Sigmoid colon (tissue), 7 donors: ENCODE measurements around the gene HSPA1A. TPM values are rescaled to one million over a fixed set of nuclear protein-coding genes. Genes with fewer than 3 reads are reported as not detected.

ENCODE experiments used
- DNase-seq: peaks from one replicate; pipeline ENCODE4 v3.0.0-alpha.2; 2019
- H3K27ac ChIP-seq, 4 donors: fragments of 200-600 bp; sonication (generic); one replicate each; pipeline ENCODE4 v1.5.1; 2016 to 2019; ENCODE audit warnings: mild to moderate bottlenecking in 1 of 4
- H3K27me3 ChIP-seq, 3 donors: fragments of 200-600 bp; sonication (generic); one replicate each; pipeline ENCODE4 v1.5.1; 2019; ENCODE audit warnings: mild to moderate bottlenecking in 1 of 3
- H3K36me3 ChIP-seq, 4 donors: fragments of 200-600 bp; sonication (generic); one replicate each; pipeline ENCODE4 v1.5.1; 2016 to 2019
- H3K4me1 ChIP-seq, 4 donors: fragments of 200-600 bp; sonication (generic); one replicate each; pipeline ENCODE4 v1.5.1; 2017 to 2019
- H3K4me3 ChIP-seq, 4 donors: fragments of 200-600 bp; sonication (generic); one replicate each; pipeline ENCODE4 v1.5.1; 2017 to 2019; ENCODE audit warnings: mild to moderate bottlenecking in 2 of 4, moderate library complexity in 1 of 4
- H3K9me3 ChIP-seq, 4 donors: fragments of 200-600 bp in 3 of 4; sonication (generic) in 3 of 4; one replicate each; pipeline versions ENCODE4 v1.5.1 to v1.6.1; 2013 to 2019
- CTCF ChIP-seq, 4 experiments: fragments of 450-650 bp in 3 of 4; fragments of 200-600 bp in 1 of 4; IDR thresholded peaks; one replicate each; pipeline ENCODE4 v1.5.1; 2016 to 2019; ENCODE audit warnings: antibody characterized with exemption in 4 of 4, mild to moderate bottlenecking in 3 of 4, moderate library complexity in 2 of 4
- EP300 ChIP-seq, 4 donors: sonication (generic); formaldehyde crosslinking; IDR thresholded peaks; one replicate each; pipeline ENCODE4 v1.6.1; 2017; ENCODE audit warnings: antibody characterized with exemption in 4 of 4
- POLR2A ChIP-seq, 2 donors: fragments of 450-650 bp; IDR thresholded peaks; one replicate each; pipeline ENCODE4 v1.6.1; 2016; ENCODE audit warnings: antibody characterized with exemption in 2 of 2, mild to moderate bottlenecking in 2 of 2, moderate library complexity in 2 of 2
- POLR2AphosphoS5 ChIP-seq, 4 donors: sonication (generic); formaldehyde crosslinking; IDR thresholded peaks; one replicate each; pipeline ENCODE4 v1.6.1; 2017; ENCODE audit warnings: antibody characterized with exemption in 4 of 4
- WGBS, 2 donors: extraction: QIAGEN DNeasy Blood & Tissue Kit; methylation state at CpG; one replicate each; pipeline ENCODE4 v1.1.7; 2013; 5-methylcytosine and 5-hydroxymethylcytosine counted together
- intact Hi-C: fragments of 100-400 bp; cut with DNase I; formaldehyde crosslinking; loops from one replicate; pipeline ENCODE4 v1.15.1; 2023
- polyA plus RNA-seq, 3 donors: library from polyadenylated mRNA; stranded (reverse); fragments of 200-250 nt; gene quantifications; one replicate each; pipeline ENCODE4 v1.2.3, GENCODE V29; 2013
- small RNA-seq, 3 donors: library from RNA; depleted of rRNA; stranded (forward); fragments of <200 nt; gene quantifications; one replicate each; pipeline ENCODE3, GENCODE V24; 2016
- total RNA-seq, 4 donors: library from RNA; depleted of rRNA; stranded (reverse); fragments of >200 nt; gene quantifications; one replicate each; pipeline ENCODE4 v1.1.0, GENCODE V29; 2016
- donor health status: healthy with polysubstance abuse.
- donor health status: Bipolar disorder and iron deficiency.
- donor health status: healthy.

The HSPA1A gene
- total and polyA plus RNA-seq, 7 donors: 39.0 to 321 (median 147) TPM

- Histone ChIP-seq H3K36me3 (peaks cover 0 to 5% (median 2%) of the 10 kb centered on the region in 4 donors), H3K27ac (no peak overlapping the region), H3K4me1 (peaks cover 0 to 25% (median 15%) of the 10 kb centered on the region in 4 donors), H3K4me3 (no peak overlapping the region), H3K9me3 (no peaks in the 10 kb centered on the region), H3K27me3 (no peaks in the 10 kb centered on the region)
- intact Hi-C loops: no loop called here
- 83 to 86% methylated on average over 21 of the region's 21 CpGs for WGBS, 2 donors
- TF ChIP-seq POLR2A (IDR thresholded peaks at IDR 0.05) (no peak), POLR2AphosphoS5 (IDR thresholded peaks at IDR 0.05) (no peak), EP300 (IDR thresholded peaks at IDR 0.05) (no peak), CTCF (IDR thresholded peaks at IDR 0.05) (no peak)
- no peak for DNase-seq
Observed at GRCh38 chr6:31865205-31866118, 50.1 kb downstream of the HSPA1A start.

Small RNA genes lying within 50 kb of the gene (small RNA-seq; reads per million reads assigned to genes)
- 0 reads per million in 3 donors for gene RF00019
- 287 to 1,261 (median 428) reads per million in 3 donors for gene SNORD48
- gene SNORD52: 0 reads per million in 3 donors

Other genes starting within 250 kb of the HSPA1A start
Only the 30 nearest of the 40 such genes appear.
- gene BAG6, start 162.9 kb upstream of the HSPA1A start, total RNA-seq: 100 to 1,000 TPM; 119 to 218 (median 144) TPM
- 100 to 1,000 TPM in 2 of 3 donors, 10 to 100 TPM in 1; 99.7 to 231 (median 133) TPM for gene BAG6, start 162.9 kb upstream of the HSPA1A start, polyA plus RNA-seq
- gene APOM, start 159.6 kb upstream of the HSPA1A start, total RNA-seq: 1 to 10 TPM in 3 of 4 donors, not detected in 1; 3.3 to 7.2 (median 3.6) TPM
- 1 to 10 TPM; 2.3 to 3.6 (median 3.6) TPM for gene APOM, start 159.6 kb upstream of the HSPA1A start, polyA plus RNA-seq
- gene C6orf47, start 154.8 kb upstream of the HSPA1A start, total RNA-seq: 10 to 100 TPM; 25.0 to 31.3 (median 26.7) TPM
- 10 to 100 TPM; 22.2 to 32.6 (median 24.5) TPM for gene C6orf47, start 154.8 kb upstream of the HSPA1A start, polyA plus RNA-seq
- gene GPANK1, start 150.5 kb upstream of the HSPA1A start, total RNA-seq: 10 to 100 TPM; 17.2 to 29.6 (median 26.4) TPM
- gene GPANK1, start 150.5 kb upstream of the HSPA1A start, polyA plus RNA-seq: 10 to 100 TPM; 15.3 to 22.8 (median 18.3) TPM
- gene CSNK2B, start 149.5 kb upstream of the HSPA1A start, total RNA-seq: 100 to 1,000 TPM; 188 to 227 (median 209) TPM
- gene CSNK2B, start 149.5 kb upstream of the HSPA1A start, polyA plus RNA-seq: 100 to 1,000 TPM; 198 to 232 (median 206) TPM
- 1 to 10 TPM; 2.8 to 10.0 (median 6.5) TPM for gene LY6G5B, start 145.6 kb upstream of the HSPA1A start, total RNA-seq
- 1 to 10 TPM in 1 of 3 donors, under 1 TPM in 1, not detected in 1; 0.60 to 9.1 TPM for gene LY6G5B, start 145.6 kb upstream of the HSPA1A start, polyA plus RNA-seq
- gene LY6G5C, start 134.5 kb upstream of the HSPA1A start, total RNA-seq: 1 to 10 TPM in 1 of 4 donors, under 1 TPM in 2, not detected in 1; 0.68 to 1.1 (median 0.99) TPM
- gene LY6G5C, start 134.5 kb upstream of the HSPA1A start, polyA plus RNA-seq: 1 to 10 TPM; 1.8 to 3.2 (median 2.7) TPM
- gene ABHD16A, start 112.2 kb upstream of the HSPA1A start, total RNA-seq: 10 to 100 TPM; 37.8 to 63.4 (median 51.6) TPM
- 10 to 100 TPM; 16.9 to 52.0 (median 17.4) TPM for gene ABHD16A, start 112.2 kb upstream of the HSPA1A start, polyA plus RNA-seq
- not detected for gene LY6G6F, start 108.7 kb upstream of the HSPA1A start, total RNA-seq
- not detected for gene LY6G6F, start 108.7 kb upstream of the HSPA1A start, polyA plus RNA-seq
- 10 to 100 TPM in 1 of 4 donors, 1 to 10 TPM in 2, not detected in 1; 2.9 to 21.2 (median 6.4) TPM for gene LY6G6D, start 100.2 kb upstream of the HSPA1A start, total RNA-seq
- gene LY6G6D, start 100.2 kb upstream of the HSPA1A start, polyA plus RNA-seq: 1 to 10 TPM in 1 of 3 donors, under 1 TPM in 1, not detected in 1; 0.31 to 8.4 TPM
- not detected for gene LY6G6C, start 93.8 kb upstream of the HSPA1A start, total RNA-seq
- 1 to 10 TPM in 2 of 3 donors, under 1 TPM in 1; 0.07 to 1.2 (median 1.2) TPM for gene LY6G6C, start 93.8 kb upstream of the HSPA1A start, polyA plus RNA-seq
- not detected for gene MPIG6B, start 92.2 kb upstream of the HSPA1A start, total RNA-seq
- gene MPIG6B, start 92.2 kb upstream of the HSPA1A start, polyA plus RNA-seq: under 1 TPM in 1 of 3 donors, not detected in 2; 0.13 TPM
- 100 to 1,000 TPM in 2 of 4 donors, 10 to 100 TPM in 2; 86.7 to 146 (median 107) TPM for gene DDAH2, start 86.2 kb upstream of the HSPA1A start, total RNA-seq
- gene DDAH2, start 86.2 kb upstream of the HSPA1A start, polyA plus RNA-seq: 100 to 1,000 TPM; 137 to 340 (median 213) TPM
- gene CLIC1, start 79.0 kb upstream of the HSPA1A start, total RNA-seq: 100 to 1,000 TPM; 172 to 251 (median 214) TPM
- 100 to 1,000 TPM; 623 to 668 (median 634) TPM for gene CLIC1, start 79.0 kb upstream of the HSPA1A start, polyA plus RNA-seq
- gene MSH5, start 75.5 kb upstream of the HSPA1A start, total RNA-seq: 10 to 100 TPM in 1 of 4 donors, 1 to 10 TPM in 3; 4.2 to 23.5 (median 5.7) TPM
- gene MSH5, start 75.5 kb upstream of the HSPA1A start, polyA plus RNA-seq: 10 to 100 TPM in 1 of 3 donors, 1 to 10 TPM in 1, not detected in 1; 1.6 to 18.7 TPM
- 1 to 10 TPM in 3 of 4 donors, not detected in 1; 1.8 to 6.5 (median 4.2) TPM for gene SAPCD1, start 52.9 kb upstream of the HSPA1A start, total RNA-seq
- gene SAPCD1, start 52.9 kb upstream of the HSPA1A start, polyA plus RNA-seq: 1 to 10 TPM in 2 of 3 donors, not detected in 1; 1.2 to 8.7 TPM
- 1 to 10 TPM in 1 of 4 donors, under 1 TPM in 2, not detected in 1; 0.14 to 3.9 (median 0.71) TPM for gene VWA7, start 38.2 kb upstream of the HSPA1A start, total RNA-seq
- 1 to 10 TPM; 2.8 to 6.0 (median 3.6) TPM for gene VWA7, start 38.2 kb upstream of the HSPA1A start, polyA plus RNA-seq
- 10 to 100 TPM; 16.0 to 36.2 (median 27.7) TPM for gene VARS1, start 19.8 kb upstream of the HSPA1A start, total RNA-seq
- 10 to 100 TPM in 1 of 3 donors, 1 to 10 TPM in 2; 6.0 to 50.9 (median 6.0) TPM for gene VARS1, start 19.8 kb upstream of the HSPA1A start, polyA plus RNA-seq
- gene LSM2, start 8.6 kb upstream of the HSPA1A start, total RNA-seq: 10 to 100 TPM; 29.6 to 53.5 (median 48.1) TPM
- gene LSM2, start 8.6 kb upstream of the HSPA1A start, polyA plus RNA-seq: 10 to 100 TPM; 28.4 to 94.7 (median 49.9) TPM
- 1 to 10 TPM; 1.1 to 2.3 (median 1.8) TPM for gene HSPA1L, start 260 bp upstream of the HSPA1A start, total RNA-seq
- gene HSPA1L, start 260 bp upstream of the HSPA1A start, polyA plus RNA-seq: 1 to 10 TPM in 1 of 3 donors, under 1 TPM in 2; 0.23 to 1.2 (median 0.60) TPM
- gene HSPA1B, start 12.2 kb downstream of the HSPA1A start, total RNA-seq: 100 to 1,000 TPM in 3 of 4 donors, 10 to 100 TPM in 1; 72.6 to 237 (median 113) TPM
- 100 to 1,000 TPM in 1 of 3 donors, 10 to 100 TPM in 2; 63.1 to 116 (median 64.3) TPM for gene HSPA1B, start 12.2 kb downstream of the HSPA1A start, polyA plus RNA-seq
- 10 to 100 TPM; 31.3 to 43.2 (median 33.6) TPM for gene NEU1, start 47.3 kb downstream of the HSPA1A start, total RNA-seq
- gene NEU1, start 47.3 kb downstream of the HSPA1A start, polyA plus RNA-seq: 10 to 100 TPM; 15.0 to 41.1 (median 31.9) TPM
- gene SLC44A4, start 63.5 kb downstream of the HSPA1A start, total RNA-seq: 1 to 10 TPM in 2 of 4 donors, not detected in 2; 1.4 to 8.0 TPM
- gene SLC44A4, start 63.5 kb downstream of the HSPA1A start, polyA plus RNA-seq: 100 to 1,000 TPM in 2 of 3 donors, 10 to 100 TPM in 1; 78.1 to 252 (median 106) TPM
- 10 to 100 TPM; 31.3 to 34.3 (median 33.8) TPM for gene EHMT2, start 82.2 kb downstream of the HSPA1A start, total RNA-seq
- 10 to 100 TPM; 11.8 to 45.0 (median 17.4) TPM for gene EHMT2, start 82.2 kb downstream of the HSPA1A start, polyA plus RNA-seq
- gene ZBTB12, start 86.5 kb downstream of the HSPA1A start, total RNA-seq: 1 to 10 TPM in 3 of 4 donors, under 1 TPM in 1; 0.83 to 2.1 (median 1.1) TPM
- 1 to 10 TPM in 2 of 3 donors, under 1 TPM in 1; 0.92 to 4.3 (median 1.2) TPM for gene ZBTB12, start 86.5 kb downstream of the HSPA1A start, polyA plus RNA-seq
- gene C2, start 112.2 kb downstream of the HSPA1A start, total RNA-seq: 10 to 100 TPM in 3 of 4 donors, 1 to 10 TPM in 1; 4.9 to 17.7 (median 13.6) TPM
- 10 to 100 TPM; 10.2 to 39.2 (median 23.1) TPM for gene C2, start 112.2 kb downstream of the HSPA1A start, polyA plus RNA-seq
- 10 to 100 TPM; 14.3 to 40.0 (median 28.7) TPM for gene CFB, start 130.6 kb downstream of the HSPA1A start, total RNA-seq
- 100 to 1,000 TPM in 1 of 3 donors, 1 to 10 TPM in 2; 3.6 to 118 (median 9.5) TPM for gene CFB, start 130.6 kb downstream of the HSPA1A start, polyA plus RNA-seq
- gene NELFE, start 143.4 kb downstream of the HSPA1A start, total RNA-seq: 10 to 100 TPM; 60.1 to 96.9 (median 75.8) TPM
- gene NELFE, start 143.4 kb downstream of the HSPA1A start, polyA plus RNA-seq: 10 to 100 TPM; 52.5 to 73.5 (median 58.9) TPM
- gene SKIC2, start 143.6 kb downstream of the HSPA1A start, total RNA-seq: 10 to 100 TPM; 22.1 to 73.4 (median 33.4) TPM
- gene SKIC2, start 143.6 kb downstream of the HSPA1A start, polyA plus RNA-seq: 10 to 100 TPM; 25.0 to 68.2 (median 30.6) TPM
- 10 to 100 TPM; 11.4 to 22.7 (median 18.3) TPM for gene DXO, start 156.6 kb downstream of the HSPA1A start, total RNA-seq
- 10 to 100 TPM in 1 of 3 donors, 1 to 10 TPM in 2; 8.4 to 17.3 (median 9.9) TPM for gene DXO, start 156.6 kb downstream of the HSPA1A start, polyA plus RNA-seq